Fibroblast of lung (primary cell): ENCODE measurements around the gene TSC1.

Experiments
- CTCF ChIP-seq, 2 donors: IDR thresholded peaks in 1 of 2; conservative IDR thresholded peaks in 1 of 2; 1 replicate in 1 of 2; 2 replicates in 1 of 2; pipeline ENCODE4 v1.5.1; 2011 to 2012; ENCODE audit warnings: low read length in 2 of 2, control low read depth in 1 of 2, inconsistent platforms in 1 of 2, low read depth in 1 of 2, mild to moderate bottlenecking in 1 of 2
- EZH2 ChIP-seq: IDR thresholded peaks from 2 replicates; pipeline ENCODE4 v1.5.1; 2012; ENCODE audit warnings: low read length, control low read depth, mild to moderate bottlenecking; ENCODE audit errors: missing control alignments

DNA sequence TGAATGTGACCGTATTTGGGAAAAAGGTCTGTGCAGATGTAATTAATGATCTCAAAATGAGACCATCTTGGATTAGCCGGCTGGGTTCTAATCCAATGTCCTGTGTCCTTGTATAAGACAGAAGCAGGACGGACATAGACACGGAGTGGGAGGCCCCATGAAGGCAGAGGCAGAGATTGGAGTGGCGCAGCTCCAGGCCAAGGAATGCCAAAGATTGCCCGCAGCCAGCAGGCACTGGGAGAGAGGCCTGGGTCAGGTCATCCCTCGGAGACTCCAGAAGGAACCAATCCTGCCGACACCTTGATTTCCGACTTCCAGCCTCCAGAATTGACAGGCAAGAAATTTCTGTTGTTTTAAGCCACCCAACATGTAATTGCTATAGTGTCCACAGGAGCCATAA is 21.1 kb upstream of the TSC1 start:
- TF ChIP-seq CTCF (conservative IDR thresholded peaks at IDR 0.05 in 1 of 2, IDR thresholded peaks at IDR 0.05 in 1 of 2; ENCODE audit: low read depth in 1 of 2, low read length in 2 of 2): no peak
- no peak for TF ChIP-seq EZH2
